PC-9 (cell line): ENCODE results near the gene SLC25A33. TPM values are rescaled to one million over a fixed set of nuclear protein-coding genes. Genes with fewer than 3 reads are reported as not detected.
"Not testable (repeated sequence)": the region's sequence is repeated elsewhere in the genome, so short reads cannot be mapped to it uniquely, and the experiment has no call there.

Experiments
- BruUV-seq: library from RNA; stranded (reverse); fragments of 400-500 nt; replicated peaks from 2 replicates; lab custom pipeline; 2021; lab: Mats Ljungman, UMichigan
- CTCF ChIA-PET: fragments of 300-600 bp; sonication (Branson Sonifier 250); formaldehyde crosslinking; loops from one replicate; lab custom pipeline; 2022; ENCODE audit warnings: antibody characterized with exemption; lab: Charles Lee
- POLR2A ChIA-PET: fragments of 300-600 bp; sonication (Branson Sonifier 250); formaldehyde crosslinking; loops from one replicate; lab custom pipeline; 2022; ENCODE audit warnings: antibody characterized with exemption; ENCODE audit not compliant: unreplicated experiment; lab: Charles Lee
- DNase-seq, 2 experiments: peaks; one replicate each; pipeline versions ENCODE4 v3.0.0 to v3.0.0-alpha.2; 2015 to 2022; ENCODE audit warnings: mixed read lengths in 1 of 2
- H2AFZ ChIP-seq: fragments of 200-600 bp; sonication (generic); 2 replicates; pipeline ENCODE4 v1.8.1; 2017; ENCODE audit warnings: antibody characterized with exemption
- H3F3A ChIP-seq: fragments of 200-600 bp; sonication (generic); 2 replicates; pipeline ENCODE4 v1.8.1; 2017; ENCODE audit warnings: antibody characterized with exemption, mild to moderate bottlenecking, low read depth; ENCODE audit not compliant: insufficient read depth
- H3K27ac ChIP-seq: fragments of 200-600 bp; sonication (generic); 2 replicates; pipeline ENCODE4 v1.6.1; 2016; ENCODE audit warnings: mixed run types
- H3K27me3 ChIP-seq: fragments of 200-600 bp; sonication (generic); 2 replicates; pipeline ENCODE4 v1.6.1; 2016; ENCODE audit warnings: low read depth, mixed run types; ENCODE audit not compliant: insufficient read depth
- H3K36me3 ChIP-seq: fragments of 200-600 bp; sonication (generic); 2 replicates; pipeline ENCODE4 v1.6.1; 2016; ENCODE audit warnings: low read depth, mixed run types
- H3K4me1 ChIP-seq: fragments of 200-600 bp; sonication (generic); replicated peaks from 2 replicates; pipeline ENCODE4 v1.6.1; 2016; ENCODE audit warnings: mixed run types; ENCODE audit not compliant: insufficient read depth
- H3K4me2 ChIP-seq: fragments of 200-600 bp; sonication (generic); 2 replicates; pipeline ENCODE4 v1.6.1; 2017; ENCODE audit warnings: mixed run types
- H3K4me3 ChIP-seq: fragments of 200-600 bp; sonication (generic); 2 replicates; pipeline ENCODE4 v1.6.1; 2016; ENCODE audit warnings: mixed run types
- H3K79me2 ChIP-seq: fragments of 200-600 bp; sonication (generic); 2 replicates; pipeline ENCODE4 v1.6.1; 2017; ENCODE audit warnings: low read depth, mixed run types
- H3K9me2 ChIP-seq: fragments of 200-600 bp; sonication (generic); 2 replicates; pipeline ENCODE4 v1.8.1; 2017; ENCODE audit warnings: mild to moderate bottlenecking; ENCODE audit not compliant: insufficient read depth
- H3K9me3 ChIP-seq: fragments of 200-600 bp; sonication (generic); 2 replicates; pipeline ENCODE4 v1.8.1; 2016; ENCODE audit warnings: low read depth; ENCODE audit not compliant: insufficient read depth
- H4K20me1 ChIP-seq: fragments of 200-600 bp; sonication (generic); 2 replicates; pipeline ENCODE4 v1.8.1; 2017; ENCODE audit not compliant: insufficient read depth
- CTCF ChIP-seq: fragments of 200-600 bp; sonication (generic); conservative IDR thresholded peaks from 2 replicates; pipeline ENCODE4 v1.6.1; 2017; ENCODE audit warnings: mixed run types, antibody characterized with exemption, mild to moderate bottlenecking, moderate library complexity
- EZH2 ChIP-seq: fragments of 200-600 bp; sonication (generic); IDR thresholded peaks from 2 replicates; pipeline ENCODE4 v1.8.0; 2017; ENCODE audit warnings: antibody characterized with exemption, low read depth
- intact Hi-C: fragments of 100-400 bp; cut with micrococcal nuclease; formaldehyde crosslinking; loops from one replicate; pipeline ENCODE4 v1.10.0; 2022; ENCODE audit not compliant: unreplicated experiment
- total RNA-seq: library from RNA; stranded (reverse); gene quantifications from 2 replicates; pipeline ENCODE4 v1.2.3, GENCODE V29; 2021

Gene SLC25A33
- total RNA-seq, 1 experiment from 2014 or later: 3.0 TPM

DNA sequence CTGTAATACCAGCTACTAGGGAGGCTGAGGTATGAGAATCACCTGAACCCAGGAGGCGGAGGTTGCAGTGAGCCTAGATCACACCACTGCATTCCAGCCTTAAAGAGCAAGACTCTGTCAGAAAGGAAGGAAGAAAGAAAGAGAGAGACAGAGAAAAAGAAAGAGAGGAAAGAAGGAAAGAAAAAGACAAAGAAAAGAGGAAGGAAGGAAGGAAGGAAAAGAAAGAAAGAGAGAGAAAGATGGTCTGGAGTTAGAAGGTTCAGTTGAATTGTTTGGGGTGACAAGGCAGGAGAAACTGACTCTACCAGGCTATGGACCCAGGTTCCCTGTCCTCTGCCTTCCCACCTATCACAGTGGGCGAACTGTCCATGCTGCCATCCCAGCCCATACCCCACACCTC lies 84.8 kb downstream of the SLC25A33 start:
- BruUV-seq: no TSS peak
- Histone ChIP-seq H3K27me3 (no peaks in the 10 kb centered on the region), H3K4me2 (no peak overlapping the region), H3K9me2 (no peaks in the 10 kb centered on the region), H3K79me2 (no peaks in the 10 kb centered on the region), H3K27ac (no peak overlapping the region), H3K36me3 (no peaks in the 10 kb centered on the region), H2AFZ (no peak overlapping the region), H3K4me1 (no peaks in the 10 kb centered on the region; the same call in 1 of the 2 replicates), H3K4me3 (no peak overlapping the region), H3K9me3 (no peaks in the 10 kb centered on the region), H4K20me1 (no peaks in the 10 kb centered on the region), H3F3A (no peaks in the 10 kb centered on the region)
- intact Hi-C loops: no loop called here
- CTCF ChIA-PET: interaction anchor here (0.6 kb wide), 1 partner anchor 101 kb away, joined by 4 read pairs; no protein-coding TSS in a partner anchor
- POLR2A ChIA-PET: no interaction called here
- TF ChIP-seq CTCF (no peak), EZH2 (no peak)
- DNase-seq: no peak

DNA sequence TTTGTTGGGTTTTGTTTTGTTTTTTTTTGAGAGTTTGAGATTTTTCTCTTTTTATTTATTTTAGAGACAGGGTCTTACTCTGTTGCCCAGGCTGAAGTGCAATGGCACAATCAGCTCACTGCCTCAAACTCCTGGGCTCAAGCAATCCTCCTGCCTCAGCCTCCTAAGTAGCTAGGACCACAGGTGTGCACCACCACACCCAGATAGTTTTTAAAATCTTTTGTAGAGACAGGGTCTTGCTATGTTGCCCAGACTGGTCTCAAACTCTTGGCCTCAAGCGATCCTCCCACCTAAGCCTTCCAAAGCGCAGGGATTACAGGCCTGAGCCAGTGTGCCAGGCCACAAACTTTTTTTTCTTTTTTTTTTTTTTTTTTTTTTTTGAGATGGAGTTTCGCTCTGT lies 85.8 kb downstream of the SLC25A33 start:
- H4K20me1 ChIP-seq, H3K4me3 ChIP-seq, H3K4me1 ChIP-seq, H3K9me2 ChIP-seq, intact Hi-C loops, H3K79me2 ChIP-seq, H2AFZ ChIP-seq, POLR2A ChIA-PET, H3K27me3 ChIP-seq, H3K9me3 ChIP-seq, DNase-seq, H3K36me3 ChIP-seq, H3K27ac ChIP-seq, BruUV-seq, H3F3A ChIP-seq, H3K4me2 ChIP-seq: not testable (repeated sequence)
- CTCF ChIA-PET: interaction anchor here (0.6 kb wide), 1 partner anchor 284 kb away, joined by 3 read pairs; no protein-coding TSS in a partner anchor

- H3K27me3 ChIP-seq: no peaks in the 10 kb centered on the region
- peak overlapping the region; percentile 35; the same call in 1 of the 2 replicates for H3K4me3 ChIP-seq
- H3K9me2 ChIP-seq: no peaks in the 10 kb centered on the region
- peak overlapping the region; percentile 61 for H3K4me2 ChIP-seq
- H2AFZ ChIP-seq: no peak overlapping the region
- no peaks in the 10 kb centered on the region; the same call in 1 of the 2 replicates for H3K4me1 ChIP-seq
- DNase-seq: peak in 1 of 2 experiments; percentile 28
- H3K79me2 ChIP-seq: no peaks in the 10 kb centered on the region
- H3F3A ChIP-seq: no peaks in the 10 kb centered on the region
- no peak overlapping the region for H3K27ac ChIP-seq
- no peaks in the 10 kb centered on the region for H4K20me1 ChIP-seq
- TF ChIP-seq EZH2 (no peak), CTCF (no peak)
- H3K9me3 ChIP-seq: no peaks in the 10 kb centered on the region
- no TSS peak for BruUV-seq
- no peaks in the 10 kb centered on the region for H3K36me3 ChIP-seq
- intact Hi-C loops: loop anchor here (2.0 kb wide), 1 partner anchor 241 kb away; no protein-coding TSS in a partner anchor
- POLR2A ChIA-PET: no interaction called here
- CTCF ChIA-PET: interaction anchor here (0.7 kb wide), 1 partner anchor 224 kb away, joined by 3 read pairs; no protein-coding TSS in a partner anchor
Measured at GRCh38 chr1:9626201-9626608, 86.9 kb downstream of the SLC25A33 start.
